ENCODE data around the gene TMEM132D.

The TMEM132D gene

DNA sequence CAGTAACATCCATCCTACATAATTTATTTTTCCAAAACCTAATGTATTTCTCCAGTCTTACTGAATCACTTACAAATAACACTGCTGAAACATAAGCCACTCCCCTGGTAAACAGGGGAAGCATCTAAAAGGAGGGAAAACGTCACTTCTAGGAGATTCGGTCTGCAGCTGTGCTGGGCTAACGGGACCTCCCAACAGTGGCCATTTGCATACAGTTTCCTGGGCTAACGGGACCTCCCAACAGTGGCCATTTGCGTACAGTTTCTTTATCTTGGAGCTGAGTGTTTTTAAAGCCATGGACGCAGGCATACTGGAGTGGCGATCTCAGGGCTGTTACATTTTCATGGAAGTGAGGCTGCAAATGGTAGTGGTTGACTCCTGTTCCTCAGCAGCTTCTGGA is 242.9 kb downstream of the TMEM132D start:
- DNase-seq (ENCODE audit: low spot score): no peak

DNA sequence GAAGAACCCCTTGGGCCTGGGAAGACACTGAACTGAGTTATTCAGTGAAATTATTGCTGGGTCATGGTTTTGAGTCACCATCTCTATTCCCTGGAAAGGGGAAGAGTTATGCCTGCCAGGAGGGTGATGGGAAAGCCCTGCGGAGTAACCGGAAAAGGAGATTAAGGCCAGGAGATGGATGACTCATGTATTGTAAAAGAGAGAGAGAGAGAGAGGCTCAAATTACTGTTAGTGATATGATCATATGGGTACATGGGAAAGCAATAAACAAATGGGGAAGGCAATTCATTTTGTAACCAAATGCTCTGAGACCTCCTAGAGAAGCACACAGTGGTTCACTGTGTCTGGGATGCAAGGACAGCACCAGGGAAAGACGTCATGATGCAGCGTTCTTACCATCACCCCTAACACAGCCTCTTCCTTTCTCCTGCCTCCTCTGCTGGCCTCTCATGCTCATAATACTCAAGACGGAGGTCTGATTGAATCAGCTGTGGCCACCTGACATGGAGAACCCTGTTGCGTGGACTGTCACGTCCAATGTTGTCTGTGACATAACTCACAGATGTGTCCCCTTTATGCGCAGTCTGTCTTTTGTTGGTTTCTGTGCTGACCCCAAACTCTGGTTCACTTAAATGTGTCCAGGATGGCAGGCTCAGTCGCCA is 243.7 kb downstream of the TMEM132D start:
- no peak for DNase-seq (ENCODE audit: low spot score)

DNA sequence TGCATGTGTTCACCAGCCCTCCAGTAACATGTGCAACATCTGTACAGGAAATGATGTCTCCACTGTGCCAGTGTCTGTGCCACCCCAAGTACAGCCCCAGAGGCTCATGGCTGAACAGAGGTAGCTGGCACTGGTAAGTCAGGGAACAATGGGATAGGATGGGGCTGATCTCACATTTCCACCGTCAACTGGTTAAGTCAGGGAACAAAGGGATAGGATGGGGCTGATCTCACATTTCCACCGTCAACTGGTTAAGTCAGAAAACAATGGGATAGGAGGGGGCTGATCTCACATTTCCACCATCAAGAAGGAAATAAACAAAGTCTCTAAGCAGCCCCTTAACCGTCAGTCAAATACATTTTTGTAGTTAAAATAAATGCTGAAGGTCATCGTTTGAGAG is 246.6 kb downstream of the TMEM132D start:
- DNase-seq (ENCODE audit: low spot score): no peak

DNA sequence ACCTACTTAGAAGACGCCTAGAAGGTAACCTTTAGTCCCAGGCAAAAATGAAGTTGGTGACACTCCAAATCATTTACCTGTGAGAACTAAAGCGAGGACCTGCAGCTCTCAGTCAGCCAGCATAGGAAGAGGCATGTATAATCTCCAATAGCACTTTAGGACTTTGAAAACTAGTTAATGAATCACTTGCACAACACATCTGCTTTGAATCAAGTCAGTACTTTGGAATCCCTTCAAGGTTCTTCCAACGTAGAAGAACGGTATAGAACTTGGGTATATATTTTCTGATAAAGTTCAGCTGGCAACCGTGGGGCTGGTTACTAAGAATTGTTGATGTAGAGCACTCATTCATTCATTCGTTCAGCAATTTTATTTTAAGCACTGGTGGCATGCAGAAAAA is 251.9 kb downstream of the TMEM132D start:
- DNase-seq (ENCODE audit: low spot score): no peak

DNA sequence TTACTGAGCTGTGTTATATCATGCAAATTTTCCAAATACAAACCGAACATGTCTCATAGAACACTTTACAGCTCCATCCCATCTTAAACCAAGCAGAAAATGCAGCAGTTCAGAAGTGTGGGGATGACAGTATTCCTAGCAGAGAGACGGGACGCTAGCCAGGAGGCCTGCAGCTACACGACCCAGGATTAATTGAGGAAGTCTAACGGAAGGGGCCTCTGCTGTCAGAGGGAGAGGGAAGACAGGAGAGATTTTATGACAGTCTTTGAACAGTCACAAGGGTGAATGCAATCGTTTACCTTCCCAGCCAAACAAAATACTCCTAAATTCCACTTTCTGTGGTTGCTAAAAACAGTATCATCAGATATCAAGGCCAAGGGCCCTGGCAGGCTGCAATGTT is 261.9 kb downstream of the TMEM132D start:
- DNase-seq (ENCODE audit: low spot score): no peak

DNA sequence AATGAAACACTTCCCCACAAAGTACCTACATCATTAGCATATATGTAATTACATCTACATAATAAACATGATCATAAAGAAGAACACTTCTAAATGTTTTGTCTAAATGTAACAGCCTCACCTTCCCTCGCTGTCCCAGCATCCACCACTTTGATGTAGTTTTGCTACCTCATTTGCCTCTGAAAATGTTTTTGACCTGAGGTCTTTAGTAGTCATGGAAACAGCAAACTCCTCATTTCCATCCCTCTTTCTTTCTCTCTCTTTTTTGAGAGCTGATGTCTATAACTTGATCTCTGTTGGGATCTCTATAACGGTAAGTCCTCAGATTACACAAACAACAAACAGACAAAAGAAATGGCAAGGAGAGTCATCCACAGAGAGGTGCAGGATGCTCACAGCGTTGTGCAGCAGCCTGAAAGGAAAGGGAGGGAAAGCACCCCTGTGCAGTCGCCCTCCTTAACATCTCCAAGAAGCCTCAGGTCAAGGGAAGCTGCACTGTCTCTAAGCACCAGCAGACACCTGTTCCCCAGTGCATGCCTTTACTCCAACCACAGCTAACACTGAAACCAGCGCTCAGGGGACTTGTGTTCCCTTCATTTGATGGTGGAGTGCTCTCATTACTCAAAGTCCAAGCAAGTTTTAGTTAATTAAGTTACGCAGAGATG is 268.7 kb downstream of the TMEM132D start:
- no peak for DNase-seq (ENCODE audit: low spot score)

DNA sequence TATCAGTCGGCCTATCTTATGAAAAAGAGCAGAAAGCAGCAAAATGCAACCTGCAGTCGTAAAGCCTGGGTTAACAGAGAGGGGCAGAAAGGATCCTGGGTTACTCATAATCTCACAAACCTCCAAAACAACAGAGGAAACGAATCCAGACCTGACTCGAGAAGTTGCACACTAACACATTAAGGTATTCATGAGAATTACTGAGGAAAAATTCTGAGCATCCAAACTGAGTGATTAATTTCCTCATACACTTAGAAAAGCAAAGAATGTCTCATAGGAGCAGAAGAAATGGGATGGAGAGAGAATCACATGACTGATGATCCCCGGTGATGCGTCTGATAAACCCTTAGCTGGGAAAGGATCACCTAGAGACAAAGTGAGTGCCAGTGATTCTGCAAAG is 272.5 kb downstream of the TMEM132D start:
- DNase-seq (ENCODE audit: low spot score): no peak

DNA sequence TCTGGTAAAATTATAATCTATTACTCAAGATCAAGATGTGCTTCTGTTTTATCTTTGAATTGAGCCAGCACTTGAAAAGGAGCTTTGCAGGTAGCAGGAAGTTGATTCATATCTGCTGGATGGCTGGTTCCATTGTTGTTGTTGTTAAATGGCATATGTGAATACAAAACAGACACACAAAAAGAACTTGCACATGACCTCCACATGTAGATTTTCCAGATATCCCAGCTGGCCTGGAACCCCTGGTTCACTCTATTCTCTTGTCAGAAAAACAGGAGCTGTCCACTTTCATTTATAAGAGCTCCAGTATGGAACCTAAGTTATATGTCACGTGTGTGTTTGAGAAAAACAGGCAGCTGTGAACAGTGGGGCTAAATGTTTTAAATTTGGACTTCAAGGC is 273.9 kb downstream of the TMEM132D start:
- DNase-seq (ENCODE audit: low spot score): no peak

DNA sequence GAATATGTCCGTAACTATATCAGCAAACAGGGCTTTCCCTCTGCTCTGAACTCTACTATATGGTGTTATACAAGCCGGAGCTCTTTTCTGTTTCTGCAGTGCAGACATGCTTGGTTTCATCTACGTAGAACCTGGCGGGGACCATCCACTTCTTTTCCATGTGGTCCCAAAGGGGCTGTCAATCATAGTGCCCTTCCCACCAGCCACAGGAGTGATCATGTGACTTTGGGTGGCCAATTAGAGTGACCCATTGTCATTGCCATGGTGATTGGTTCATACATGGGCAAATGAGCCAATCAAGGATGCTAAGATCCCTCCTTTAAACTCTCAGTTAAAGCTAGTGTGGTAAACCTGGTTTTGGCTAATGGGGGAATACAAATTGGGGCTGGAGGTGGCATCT is 281.3 kb downstream of the TMEM132D start:
- no peak for DNase-seq (ENCODE audit: low spot score)

DNA sequence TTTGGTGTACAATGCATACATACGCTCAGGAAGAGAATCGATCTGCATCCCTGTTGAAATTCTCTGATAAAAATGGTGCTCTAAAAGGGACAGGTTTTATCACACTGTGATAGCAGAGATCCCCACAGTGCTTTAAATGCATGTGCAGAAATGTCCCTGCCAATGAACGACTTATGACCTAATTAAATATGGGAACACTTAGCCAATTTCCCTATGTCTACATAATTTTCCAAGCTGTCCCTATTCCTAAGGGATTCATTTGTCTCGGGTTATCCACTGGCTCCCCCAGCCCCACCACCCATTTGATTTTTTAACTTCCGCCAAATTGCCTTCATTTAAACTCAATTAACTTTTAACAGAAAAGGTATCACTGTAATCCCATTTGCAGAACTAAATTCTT is 284.6 kb downstream of the TMEM132D start:
- DNase-seq (ENCODE audit: low spot score): no peak

DNA sequence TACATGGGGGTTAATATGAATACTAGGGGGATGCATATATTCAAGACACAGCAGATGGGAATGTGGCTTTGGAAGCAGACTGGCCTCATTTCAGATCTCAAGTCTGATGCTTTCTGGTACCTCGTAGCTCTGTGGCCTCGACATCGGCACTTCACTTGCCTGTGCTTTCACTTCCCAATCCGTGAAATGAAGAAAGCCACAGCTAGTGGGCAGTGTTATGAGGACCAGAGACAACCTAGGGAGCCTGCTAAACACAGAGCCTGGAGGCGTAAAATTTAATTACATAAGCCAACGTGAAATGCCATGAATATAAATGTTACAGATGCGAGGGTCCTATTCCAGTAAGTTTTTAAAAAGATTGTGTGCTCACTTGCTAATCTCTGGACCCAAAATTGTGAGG is 286.0 kb downstream of the TMEM132D start:
- DNase-seq (ENCODE audit: low spot score): no peak

DNA sequence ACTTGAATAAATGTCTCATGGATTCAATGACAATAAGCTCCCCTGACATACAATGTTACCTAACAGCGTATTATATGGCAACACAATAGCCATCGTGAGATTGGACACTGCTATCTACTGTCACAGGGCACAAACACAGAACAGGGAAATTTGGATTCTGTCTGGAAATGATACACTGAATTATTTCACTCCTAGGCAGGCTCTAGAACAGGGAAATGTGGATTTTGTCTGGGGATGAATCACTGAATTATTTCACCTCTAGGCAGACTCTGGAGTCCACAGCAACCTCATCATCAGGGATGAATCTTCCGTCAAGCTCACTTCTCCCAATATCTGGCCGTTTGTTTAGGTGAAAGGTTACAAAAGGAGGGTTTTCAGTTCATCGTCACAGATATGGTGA is 288.8 kb downstream of the TMEM132D start:
- no peak for DNase-seq (ENCODE audit: low spot score)

DNA sequence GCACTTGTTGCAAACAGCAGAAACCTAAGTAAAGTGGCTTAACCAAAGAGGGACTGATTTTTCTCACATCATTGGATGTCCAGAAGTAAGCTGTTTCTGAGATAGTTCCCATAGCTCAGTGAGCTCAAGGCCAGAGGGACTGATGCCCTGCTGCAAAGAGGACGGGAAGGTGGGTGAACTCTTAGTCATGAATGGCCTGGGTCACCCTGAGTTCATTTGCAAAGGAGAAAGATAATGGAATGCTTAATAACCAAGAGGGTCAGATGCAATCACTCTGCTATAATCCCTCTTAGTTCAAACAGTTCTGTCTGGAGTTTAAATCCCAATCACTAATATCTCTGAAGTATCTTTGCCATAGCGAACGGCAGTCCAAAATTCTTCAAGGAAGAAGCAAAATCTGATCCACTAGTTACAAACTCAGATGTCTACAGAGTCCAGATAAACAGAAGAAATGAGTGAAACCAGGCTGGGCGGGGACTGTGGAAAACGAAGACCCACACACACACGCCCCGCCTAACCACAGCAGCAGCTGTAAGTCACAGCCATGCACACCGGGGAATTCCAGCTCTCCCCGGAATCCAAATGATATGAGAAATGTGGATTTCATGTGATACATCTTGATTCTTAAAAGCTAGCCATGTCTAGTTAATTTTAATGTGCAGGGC is 289.5 kb downstream of the TMEM132D start:
- DNase-seq (ENCODE audit: low spot score): no peak

DNA sequence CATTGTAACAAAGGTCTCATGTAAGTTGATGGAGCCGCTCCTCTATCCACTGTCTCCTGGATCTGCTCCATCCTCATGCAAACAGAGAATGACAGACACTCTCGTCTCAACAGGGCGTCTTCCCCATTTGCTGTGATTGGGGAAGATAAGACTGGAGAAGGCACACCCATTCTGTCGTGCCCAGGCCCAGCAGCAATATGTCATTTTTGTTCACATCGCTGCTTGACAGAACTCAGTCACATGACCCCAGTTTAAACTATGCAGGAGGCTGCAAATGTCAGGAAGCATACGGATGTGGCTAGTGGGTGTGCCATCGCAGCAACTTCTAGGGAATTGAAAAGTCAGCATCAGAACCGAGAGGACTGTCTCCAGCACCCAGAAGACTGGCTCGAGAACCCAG is 290.5 kb downstream of the TMEM132D start:
- DNase-seq (ENCODE audit: low spot score): no peak

DNA sequence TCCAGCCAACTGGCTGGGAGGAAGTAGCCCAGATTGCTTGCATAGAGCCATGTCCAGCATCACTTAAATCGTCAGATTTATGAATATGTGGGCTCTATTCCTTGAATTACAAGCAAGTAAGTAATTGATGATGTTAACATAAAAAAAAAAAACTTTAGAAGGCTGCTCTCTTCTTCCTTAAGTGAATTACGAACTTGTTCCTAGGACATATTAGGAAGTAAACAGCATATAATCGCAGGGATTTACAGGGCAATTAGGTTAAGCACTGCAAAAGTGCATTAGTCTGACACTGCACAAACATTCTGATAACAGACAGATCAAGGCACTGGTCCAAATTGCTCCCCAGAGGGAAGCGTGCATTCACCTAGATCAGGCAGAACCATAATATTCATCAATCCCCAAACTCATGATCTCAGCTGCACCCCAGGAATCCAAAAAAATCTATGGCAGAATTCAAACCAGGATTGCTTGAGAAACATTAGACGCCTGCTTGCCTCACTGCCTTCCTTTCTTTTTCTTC is 293.2 kb downstream of the TMEM132D start:
- no peak for DNase-seq (ENCODE audit: low spot score)

DNA sequence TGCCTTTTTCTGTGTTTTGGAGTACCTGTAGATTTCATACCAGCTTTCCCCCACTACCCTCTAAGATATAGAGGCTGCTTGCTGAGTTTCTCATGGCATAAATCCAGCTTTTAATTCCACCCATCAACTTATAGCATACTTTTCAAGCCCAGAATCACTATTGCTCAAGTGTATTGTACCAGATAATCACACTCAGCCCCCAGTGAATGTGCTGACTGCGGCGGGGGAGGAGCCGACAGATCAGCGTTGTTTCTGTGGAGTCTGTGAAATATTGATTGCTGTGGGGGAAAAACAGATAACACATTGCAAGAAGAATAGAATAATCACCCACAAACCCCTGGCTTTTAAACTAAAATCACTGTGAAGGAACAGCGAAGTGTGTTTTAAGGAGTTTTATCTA is 296.1 kb downstream of the TMEM132D start:
- DNase-seq (ENCODE audit: low spot score): no peak

DNA sequence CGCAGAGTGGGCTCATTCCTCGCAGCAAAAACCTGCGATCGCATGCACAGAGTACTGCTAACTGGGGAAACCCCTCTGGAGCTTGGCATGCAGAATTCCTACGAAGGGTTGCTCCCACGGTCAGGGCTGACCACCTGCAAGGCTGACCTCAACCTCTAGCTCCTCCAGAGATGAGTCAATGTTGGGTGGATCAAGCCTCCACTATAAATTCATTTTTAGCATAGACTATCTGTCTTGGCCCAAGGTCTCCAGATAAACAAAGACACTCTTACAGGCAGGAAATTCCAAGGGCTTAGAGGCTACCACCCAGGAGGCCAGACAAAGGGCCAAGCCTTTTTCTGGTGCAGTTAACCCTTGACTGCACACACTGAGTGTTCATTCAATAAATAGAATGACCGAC is 296.5 kb downstream of the TMEM132D start:
- DNase-seq (ENCODE audit: low spot score): no peak

DNA sequence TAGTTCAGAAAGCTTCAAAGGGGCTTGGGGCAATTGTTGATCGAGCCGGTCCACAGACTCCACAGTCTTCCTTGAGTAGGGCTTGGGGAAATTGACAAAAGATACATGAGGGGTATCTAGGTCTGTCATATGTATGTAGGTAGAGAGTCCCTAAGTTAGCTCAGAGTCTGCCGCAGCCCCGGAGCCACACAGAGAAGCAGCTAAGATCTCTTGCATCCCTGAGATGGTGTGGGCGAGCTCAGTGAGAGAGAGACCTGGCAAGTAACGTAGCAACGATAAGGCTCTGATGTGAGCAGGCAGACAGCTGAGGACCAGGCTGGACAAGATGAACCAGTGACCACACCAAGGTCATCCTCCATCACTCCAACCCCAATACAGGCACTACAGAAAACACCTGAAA is 297.6 kb downstream of the TMEM132D start:
- DNase-seq (ENCODE audit: low spot score): no peak

DNA sequence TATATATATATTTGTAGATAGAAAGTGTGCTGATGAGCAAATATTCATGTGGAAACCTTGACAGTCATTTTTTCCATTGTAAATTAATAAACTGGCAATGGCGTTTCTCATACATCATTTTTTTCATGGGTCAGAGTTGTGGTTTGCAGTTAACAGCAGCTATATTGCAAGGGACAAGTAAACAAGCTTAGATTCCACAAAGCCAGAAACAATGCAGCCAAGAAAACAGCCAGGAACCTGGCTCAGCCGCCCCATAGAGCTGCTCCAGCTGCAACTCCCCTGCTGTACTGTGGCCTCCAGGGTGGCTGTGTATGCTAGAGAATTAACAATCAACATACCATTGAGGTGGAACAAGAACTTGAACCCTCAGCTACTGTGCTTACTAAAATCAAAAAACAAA is 298.2 kb downstream of the TMEM132D start:
- DNase-seq (ENCODE audit: low spot score): no peak

DNA sequence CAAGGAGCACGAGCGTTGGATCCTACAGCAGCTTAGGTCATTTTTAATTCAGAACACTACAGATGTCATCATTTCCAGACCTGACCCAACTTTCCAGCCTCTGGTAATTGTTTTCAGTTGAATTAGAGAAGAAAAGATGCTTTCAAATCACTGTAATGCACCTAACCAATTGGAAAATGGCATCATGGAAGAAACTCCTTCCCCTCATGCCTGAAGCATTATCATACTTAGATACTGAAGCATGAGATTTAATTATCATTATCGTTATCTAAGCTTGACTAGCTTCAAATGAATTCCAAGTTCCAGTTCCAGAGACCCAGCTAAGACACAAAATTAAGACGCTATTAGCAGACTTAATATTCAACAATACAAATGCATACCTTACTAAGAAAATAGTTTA is 299.3 kb downstream of the TMEM132D start:
- no peak for DNase-seq (ENCODE audit: low spot score)

DNA sequence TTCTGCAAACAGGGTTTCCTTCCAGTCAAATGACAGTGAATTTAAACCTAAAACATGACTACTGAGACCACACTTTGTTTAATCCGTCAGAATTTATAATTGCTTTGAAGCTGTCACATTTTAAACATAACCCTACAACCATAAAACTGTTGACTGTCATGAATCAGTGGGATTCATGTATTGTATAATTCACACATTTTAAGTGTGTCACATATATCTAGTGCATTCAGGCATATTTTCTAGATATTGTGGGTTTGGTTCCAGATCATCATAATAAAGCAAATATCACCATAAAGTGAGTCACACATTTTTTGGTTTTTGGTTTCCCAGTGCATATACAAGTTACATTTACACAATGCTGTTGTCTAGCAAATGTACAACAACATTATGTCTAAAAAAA is 304.4 kb downstream of the TMEM132D start:
- no peak for DNase-seq (ENCODE audit: low spot score)

DNA sequence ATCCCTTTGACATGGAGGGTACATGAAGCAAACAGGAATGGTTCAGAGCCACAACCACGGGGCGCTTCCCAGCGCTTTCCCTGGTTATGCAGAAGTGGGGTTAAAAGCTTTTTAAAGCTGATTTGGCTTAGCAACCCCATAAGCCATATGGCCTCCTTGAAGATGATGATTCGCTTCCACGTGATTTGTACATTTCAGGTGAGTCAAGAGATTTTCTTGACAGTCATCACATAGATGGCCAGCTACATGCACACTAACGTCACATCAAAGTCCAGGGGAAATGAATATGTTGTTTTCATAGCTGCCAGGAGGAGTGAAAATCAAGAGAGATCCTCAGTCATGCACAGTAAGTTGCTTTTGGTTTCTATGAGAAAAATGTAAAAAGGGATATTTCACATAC is 309.7 kb downstream of the TMEM132D start:
- no peak for DNase-seq (ENCODE audit: low spot score)

DNA sequence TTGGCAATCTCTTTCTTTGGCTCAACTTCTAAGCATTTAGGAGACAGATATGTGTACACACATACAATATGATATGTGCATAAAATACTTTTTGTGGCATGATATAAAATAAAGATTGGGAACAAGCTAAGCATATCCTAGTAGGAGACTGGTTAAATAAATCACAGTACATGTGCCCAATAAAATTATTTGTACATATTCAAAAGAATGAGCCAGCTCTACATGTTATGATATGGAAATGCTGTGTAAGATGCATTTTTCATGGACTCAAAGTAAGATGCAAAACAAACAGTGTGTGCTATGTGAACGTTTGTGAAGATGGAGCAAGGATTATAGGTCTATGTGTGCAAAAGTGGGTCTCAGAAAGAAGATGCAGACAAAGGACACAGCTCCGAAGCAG is 311.4 kb downstream of the TMEM132D start:
- no peak for DNase-seq (ENCODE audit: low spot score)
